HEK293 (cell line): ENCODE measurements around the gene CD79A.

Source experiments
- CTCF ChIP-seq: fragments of 450-650 bp; formaldehyde crosslinking; IDR thresholded peaks from 2 replicates; pipeline ENCODE4 v1.5.1; 2016; ENCODE audit warnings: missing biosample characterization, missing genetic modification characterization
- KLF9 ChIP-seq: fragments of 450-650 bp; formaldehyde crosslinking; IDR thresholded peaks from 2 replicates; pipeline ENCODE4 v1.5.1; 2016; ENCODE audit warnings: missing biosample characterization, missing genetic modification characterization, low read depth
- MEIS1 ChIP-seq: sonication (generic); formaldehyde crosslinking; IDR thresholded peaks from 2 replicates; pipeline ENCODE4 v1.8.1; 2022; ENCODE audit warnings: missing genetic modification reagents, mild to moderate bottlenecking, borderline replicate concordance
- PRDM10 ChIP-seq: fragments of 450-650 bp; formaldehyde crosslinking; IDR thresholded peaks from 2 replicates; pipeline ENCODE4 v1.5.1; 2016; ENCODE audit warnings: missing biosample characterization, missing genetic modification characterization
- REST ChIP-seq: fragments of 450-650 bp; formaldehyde crosslinking; IDR thresholded peaks from 2 replicates; pipeline ENCODE4 v1.5.1; 2016; ENCODE audit warnings: missing biosample characterization, missing genetic modification characterization
- SETDB1 ChIP-seq: IDR thresholded peaks from one replicate; pipeline ENCODE4 v1.6.1; 2017; ENCODE audit warnings: mild to moderate bottlenecking, low read length, moderate library complexity, mixed read lengths; ENCODE audit not compliant: insufficient read length
- SP2 ChIP-seq: fragments of 450-650 bp; formaldehyde crosslinking; IDR thresholded peaks from 2 replicates; pipeline ENCODE4 v1.5.1; 2016; ENCODE audit warnings: missing biosample characterization, missing genetic modification characterization
- ZFHX2 ChIP-seq: fragments of 450-650 bp; formaldehyde crosslinking; conservative IDR thresholded peaks from 2 replicates; pipeline ENCODE4 v1.5.1; 2016; ENCODE audit warnings: missing biosample characterization, missing genetic modification characterization
- ZNF24 ChIP-seq: fragments of 450-650 bp; formaldehyde crosslinking; IDR thresholded peaks from 2 replicates; pipeline ENCODE4 v1.5.1; 2016; ENCODE audit warnings: missing biosample characterization, missing genetic modification characterization
- ZNF549 ChIP-seq: fragments of 450-650 bp; IDR thresholded peaks from 2 replicates; pipeline ENCODE4 v1.5.1; 2018; ENCODE audit warnings: missing biosample characterization, missing genetic modification characterization, mild to moderate bottlenecking, inconsistent platforms, moderate library complexity
- ZNF600 ChIP-seq: fragments of 450-650 bp; formaldehyde crosslinking; IDR thresholded peaks from 2 replicates; pipeline ENCODE4 v1.5.1; 2016; ENCODE audit warnings: missing biosample characterization, missing genetic modification characterization
- ZNF747 ChIP-seq: fragments of 450-650 bp; formaldehyde crosslinking; IDR thresholded peaks from 2 replicates; pipeline ENCODE4 v1.5.1; 2016; ENCODE audit warnings: missing biosample characterization, missing genetic modification characterization
- TF ChIP-seq, protein P1 (sequence below): fragments of 450-650 bp; formaldehyde crosslinking; conservative IDR thresholded peaks from 2 replicates; pipeline ENCODE4 v1.5.1; 2016; ENCODE audit warnings: low read depth, missing biosample characterization, missing genetic modification characterization

DNA sequence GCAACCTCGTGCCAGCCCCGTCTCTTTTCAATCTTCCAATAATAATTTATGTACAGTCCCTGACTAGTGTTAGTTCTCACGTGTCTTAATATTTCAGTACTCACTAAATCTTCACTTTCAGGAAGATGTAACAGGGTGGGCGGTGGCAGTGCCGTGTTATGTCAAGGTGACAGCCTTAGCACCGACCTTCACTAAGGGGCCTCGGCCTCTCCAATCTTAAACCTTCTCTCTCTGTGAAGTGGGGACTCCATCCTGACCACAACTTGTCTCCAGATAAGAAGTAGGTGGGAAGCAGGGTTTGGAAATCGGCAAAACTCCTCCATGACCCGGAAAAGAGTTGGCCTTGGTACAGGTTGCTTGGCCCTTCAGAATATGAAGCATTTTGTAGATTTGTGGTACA is 15.2 kb upstream of the CD79A start:
- TF ChIP-seq MEIS1 (CRISPR knock-in tag), result no peak
- no peak for TF ChIP-seq CTCF
- TF ChIP-seq ZNF600 (tag by site-specific recombination), result no peak
- TF ChIP-seq ZFHX2 (tag by site-specific recombination), result no peak
- no peak for TF ChIP-seq ZNF24 (tag by site-specific recombination)
- no peak for TF ChIP-seq ZNF747 (tag by site-specific recombination)
- no peak for TF ChIP-seq REST (tag by site-specific recombination)
- TF ChIP-seq PRDM10 (tag by site-specific recombination), result no peak
- no peak for TF ChIP-seq SETDB1
- TF ChIP-seq ZNF549 (tag by site-specific recombination), result no peak
- TF ChIP-seq, protein P1, sequence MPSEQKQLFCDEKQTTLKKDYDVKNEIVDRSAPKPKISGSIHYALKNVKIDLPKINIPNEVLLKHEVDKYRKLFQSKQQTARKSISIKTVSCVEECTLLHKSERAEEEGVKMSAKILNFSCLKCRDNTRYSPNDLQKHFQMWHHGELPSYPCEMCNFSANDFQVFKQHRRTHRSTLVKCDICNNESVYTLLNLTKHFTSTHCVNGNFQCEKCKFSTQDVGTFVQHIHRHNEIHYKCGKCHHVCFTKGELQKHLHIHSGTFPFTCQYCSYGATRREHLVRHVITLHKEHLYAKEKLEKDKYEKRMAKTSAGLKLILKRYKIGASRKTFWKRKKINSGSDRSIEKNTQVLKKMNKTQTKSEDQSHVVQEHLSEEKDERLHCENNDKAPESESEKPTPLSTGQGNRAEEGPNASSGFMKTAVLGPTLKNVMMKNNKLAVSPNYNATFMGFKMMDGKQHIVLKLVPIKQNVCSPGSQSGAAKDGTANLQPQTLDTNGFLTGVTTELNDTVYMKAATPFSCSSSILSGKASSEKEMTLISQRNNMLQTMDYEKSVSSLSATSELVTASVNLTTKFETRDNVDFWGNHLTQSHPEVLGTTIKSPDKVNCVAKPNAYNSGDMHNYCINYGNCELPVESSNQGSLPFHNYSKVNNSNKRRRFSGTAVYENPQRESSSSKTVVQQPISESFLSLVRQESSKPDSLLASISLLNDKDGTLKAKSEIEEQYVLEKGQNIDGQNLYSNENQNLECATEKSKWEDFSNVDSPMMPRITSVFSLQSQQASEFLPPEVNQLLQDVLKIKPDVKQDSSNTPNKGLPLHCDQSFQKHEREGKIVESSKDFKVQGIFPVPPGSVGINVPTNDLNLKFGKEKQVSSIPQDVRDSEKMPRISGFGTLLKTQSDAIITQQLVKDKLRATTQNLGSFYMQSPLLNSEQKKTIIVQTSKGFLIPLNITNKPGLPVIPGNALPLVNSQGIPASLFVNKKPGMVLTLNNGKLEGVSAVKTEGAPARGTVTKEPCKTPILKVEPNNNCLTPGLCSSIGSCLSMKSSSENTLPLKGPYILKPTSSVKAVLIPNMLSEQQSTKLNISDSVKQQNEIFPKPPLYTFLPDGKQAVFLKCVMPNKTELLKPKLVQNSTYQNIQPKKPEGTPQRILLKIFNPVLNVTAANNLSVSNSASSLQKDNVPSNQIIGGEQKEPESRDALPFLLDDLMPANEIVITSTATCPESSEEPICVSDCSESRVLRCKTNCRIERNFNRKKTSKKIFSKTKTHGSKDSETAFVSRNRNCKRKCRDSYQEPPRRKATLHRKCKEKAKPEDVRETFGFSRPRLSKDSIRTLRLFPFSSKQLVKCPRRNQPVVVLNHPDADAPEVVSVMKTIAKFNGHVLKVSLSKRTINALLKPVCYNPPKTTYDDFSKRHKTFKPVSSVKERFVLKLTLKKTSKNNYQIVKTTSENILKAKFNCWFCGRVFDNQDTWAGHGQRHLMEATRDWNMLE, result no peak
- no peak for TF ChIP-seq SP2
- TF ChIP-seq KLF9 (tag by site-specific recombination), result no peak
